Forelimb muscle (tissue), 1 donor: Measurements from ENCODE around the gene ITGB5. TPM values are rescaled to one million over a fixed set of nuclear protein-coding genes. Genes with fewer than 3 reads are reported as not detected.

ENCODE experiments used
- DNase-seq: peaks from one replicate; pipeline ENCODE4 v3.0.0-alpha.2; 2013; ENCODE audit warnings: low read depth
- polyA plus RNA-seq: library from polyadenylated mRNA; unstranded; fragments of 120-200 nt; gene quantifications from one replicate; pipeline ENCODE4 v1.2.1, GENCODE V29; 2013; ENCODE audit not compliant: insufficient read length

The ITGB5 gene
- polyA plus RNA-seq, 1 donor, result 18.3 TPM

- no peak for DNase-seq
Measured at GRCh38 chr3:124896824-124897526, 9.8 kb upstream of the ITGB5 start.

GRCh38 chr3:124895756-124896155, 8.6 kb upstream of the ITGB5 start:
- DNase-seq, result no peak

- no peak for DNase-seq
Measured at GRCh38 chr3:124893526-124893925, 6.4 kb upstream of the ITGB5 start.

GRCh38 chr3:124890573-124891190, 3.5 kb upstream of the ITGB5 start:
- DNase-seq, result no peak

GRCh38 chr3:124888482-124889441, 1.6 kb upstream of the ITGB5 start:
- no peak for DNase-seq

- DNase-seq, result no peak
Measured at GRCh38 chr3:124887932-124888298, 750 bp upstream of the ITGB5 start.

GRCh38 chr3:124886168-124887056, 753 bp downstream of the ITGB5 start:
- no peak for DNase-seq

GRCh38 chr3:124885466-124886167, 1.5 kb downstream of the ITGB5 start:
- DNase-seq, result no peak

- no peak for DNase-seq
Measured at GRCh38 chr3:124884474-124885101, 2.6 kb downstream of the ITGB5 start.

- DNase-seq, result no peak
Measured at GRCh38 chr3:124883766-124884473, 3.2 kb downstream of the ITGB5 start.

GRCh38 chr3:124882816-124883747, 4.1 kb downstream of the ITGB5 start:
- no peak for DNase-seq

GRCh38 chr3:124881976-124882697, 5.0 kb downstream of the ITGB5 start:
- DNase-seq, result no peak

- no peak for DNase-seq
Measured at GRCh38 chr3:124879337-124879680, 7.9 kb downstream of the ITGB5 start.

- DNase-seq, result no peak
Measured at GRCh38 chr3:124878561-124879336, 8.4 kb downstream of the ITGB5 start.

- no peak for DNase-seq
Measured at GRCh38 chr3:124877674-124878073, 9.5 kb downstream of the ITGB5 start.

- no peak for DNase-seq
Measured at GRCh38 chr3:124876401-124876878, 10.7 kb downstream of the ITGB5 start.

- DNase-seq, result no peak
Measured at GRCh38 chr3:124873226-124873625, 13.9 kb downstream of the ITGB5 start.
